Measurements from ENCODE around the gene FAM222B. TPM values are rescaled to one million over a fixed set of nuclear protein-coding genes. Genes with fewer than 3 reads are reported as not detected.
A peak's percentile ranks its signal among the peaks of the same experiment; 100 is the strongest.

Gene FAM222B
- polyA plus RNA-seq (2011; rRNA removed) (4.4 and 5.2 TPM in 2 replicates), polyA minus RNA-seq (2011; rRNA and poly(A)+ RNA removed) (6.4 and 7.9 TPM in 2 replicates)

GRCh38 chr17:28842282-28843012 is at the start of gene FAM222B:
Gene FAM222B (minus strand): TSS chr17:28842790. CDS start chr17:28766667, 76,123 bp downstream.
- ChIA-PET CTCF (interaction anchor here (0.6 to 2.2 kb wide), 7 partner anchors 10 to 1466 kb away, joined by 3 to 13 read pairs (median 4); partner anchors contain the start of gene TLCD1), POLR2A (no interaction called here)
- TF ChIP-seq CTCF (IDR thresholded peaks at IDR 0.05; ENCODE audit: insufficient read depth, low read depth, low read length): no peak
- Histone ChIP-seq H3K4me3 (ENCODE audit: low read depth, low read length) (peak within 1 kb of the TSS; percentile 93), H3K27me3 (ENCODE audit: control insufficient read depth, insufficient read depth, low read length) (no peaks in the 10 kb centered on the region), H3K36me3 (ENCODE audit: control insufficient read depth, insufficient read depth, low read length) (no peaks in the 10 kb centered on the region)
- DNase-seq (ENCODE audit: low read depth): no peak

GRCh38 chr17:28892024-28892423 is 49.4 kb upstream of the FAM222B start:
- ChIA-PET CTCF (interaction anchor here (0.6 to 1.6 kb wide), 4 partner anchors 10 to 46 kb away, joined by 3 read pairs; partner anchors contain the start of gene ERAL1), POLR2A (no interaction called here)
- no peak for TF ChIP-seq CTCF (IDR thresholded peaks at IDR 0.05; ENCODE audit: insufficient read depth, low read depth, low read length)
- Histone ChIP-seq H3K27me3 (ENCODE audit: control insufficient read depth, insufficient read depth, low read length) (no peaks in the 10 kb centered on the region), H3K4me3 (ENCODE audit: low read depth, low read length) (no peak overlapping the region), H3K36me3 (ENCODE audit: control insufficient read depth, insufficient read depth, low read length) (peaks cover 12% of the 10 kb centered on the region)
- no peak for DNase-seq (ENCODE audit: low read depth)

- no peak for DNase-seq (ENCODE audit: low read depth)
- ChIA-PET POLR2A (no interaction called here), CTCF (interaction anchor here (1.6 to 1.7 kb wide), 2 partner anchors 9 to 12 kb away, joined by 3 to 4 read pairs; no protein-coding TSS in a partner anchor)
Measured at GRCh38 chr17:28891201-28891600, 48.6 kb upstream of the FAM222B start.

GRCh38 chr17:28889996-28890395 is 47.4 kb upstream of the FAM222B start:
- TF ChIP-seq CTCF (IDR thresholded peaks at IDR 0.05; ENCODE audit: insufficient read depth, low read depth, low read length): no peak
- no peak for DNase-seq (ENCODE audit: low read depth)
- H3K27me3 ChIP-seq (ENCODE audit: control insufficient read depth, insufficient read depth, low read length): no peaks in the 10 kb centered on the region
- peaks cover 21% of the 10 kb centered on the region for H3K36me3 ChIP-seq (ENCODE audit: control insufficient read depth, insufficient read depth, low read length)
- POLR2A ChIA-PET: no interaction called here
- CTCF ChIA-PET: interaction anchor here (0.6 to 1.7 kb wide), 4 partner anchors 11 to 164 kb away, joined by 3 to 4 read pairs (median 4); partner anchors contain the start of gene TLCD1
- H3K4me3 ChIP-seq (ENCODE audit: low read depth, low read length): no peak overlapping the region

More at GRCh38 chr17:28891201-28891600, 48.6 kb upstream of the FAM222B start:
- Histone ChIP-seq H3K4me3 (ENCODE audit: low read depth, low read length) (no peak overlapping the region), H3K36me3 (ENCODE audit: control insufficient read depth, insufficient read depth, low read length) (peaks cover 12% of the 10 kb centered on the region), H3K27me3 (ENCODE audit: control insufficient read depth, insufficient read depth, low read length) (no peaks in the 10 kb centered on the region)
- no peak for TF ChIP-seq CTCF (IDR thresholded peaks at IDR 0.05; ENCODE audit: insufficient read depth, low read depth, low read length)

GRCh38 chr17:28888832-28889231 is 46.2 kb upstream of the FAM222B start:
- peaks cover 29% of the 10 kb centered on the region for H3K36me3 ChIP-seq (ENCODE audit: control insufficient read depth, insufficient read depth, low read length)
- ChIA-PET POLR2A (no interaction called here), CTCF (no interaction called here)
- no peak for TF ChIP-seq CTCF (IDR thresholded peaks at IDR 0.05; ENCODE audit: insufficient read depth, low read depth, low read length)
- no peak for DNase-seq (ENCODE audit: low read depth)
- no peaks in the 10 kb centered on the region for H3K27me3 ChIP-seq (ENCODE audit: control insufficient read depth, insufficient read depth, low read length)
- H3K4me3 ChIP-seq (ENCODE audit: low read depth, low read length): no peak overlapping the region
